ENCODE measurements around the gene TUFT1. TPM values are rescaled to one million over a fixed set of nuclear protein-coding genes. Genes with fewer than 3 reads are reported as not detected.

TUFT1 gene, protein sequence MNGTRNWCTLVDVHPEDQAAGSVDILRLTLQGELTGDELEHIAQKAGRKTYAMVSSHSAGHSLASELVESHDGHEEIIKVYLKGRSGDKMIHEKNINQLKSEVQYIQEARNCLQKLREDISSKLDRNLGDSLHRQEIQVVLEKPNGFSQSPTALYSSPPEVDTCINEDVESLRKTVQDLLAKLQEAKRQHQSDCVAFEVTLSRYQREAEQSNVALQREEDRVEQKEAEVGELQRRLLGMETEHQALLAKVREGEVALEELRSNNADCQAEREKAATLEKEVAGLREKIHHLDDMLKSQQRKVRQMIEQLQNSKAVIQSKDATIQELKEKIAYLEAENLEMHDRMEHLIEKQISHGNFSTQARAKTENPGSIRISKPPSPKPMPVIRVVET
- total RNA-seq (2022; extraction: Qiagen RNA extraction; ENCODE audit: low read depth): 13.2 to 16.6 TPM (median 15.2 TPM) in 5 replicates

DNA sequence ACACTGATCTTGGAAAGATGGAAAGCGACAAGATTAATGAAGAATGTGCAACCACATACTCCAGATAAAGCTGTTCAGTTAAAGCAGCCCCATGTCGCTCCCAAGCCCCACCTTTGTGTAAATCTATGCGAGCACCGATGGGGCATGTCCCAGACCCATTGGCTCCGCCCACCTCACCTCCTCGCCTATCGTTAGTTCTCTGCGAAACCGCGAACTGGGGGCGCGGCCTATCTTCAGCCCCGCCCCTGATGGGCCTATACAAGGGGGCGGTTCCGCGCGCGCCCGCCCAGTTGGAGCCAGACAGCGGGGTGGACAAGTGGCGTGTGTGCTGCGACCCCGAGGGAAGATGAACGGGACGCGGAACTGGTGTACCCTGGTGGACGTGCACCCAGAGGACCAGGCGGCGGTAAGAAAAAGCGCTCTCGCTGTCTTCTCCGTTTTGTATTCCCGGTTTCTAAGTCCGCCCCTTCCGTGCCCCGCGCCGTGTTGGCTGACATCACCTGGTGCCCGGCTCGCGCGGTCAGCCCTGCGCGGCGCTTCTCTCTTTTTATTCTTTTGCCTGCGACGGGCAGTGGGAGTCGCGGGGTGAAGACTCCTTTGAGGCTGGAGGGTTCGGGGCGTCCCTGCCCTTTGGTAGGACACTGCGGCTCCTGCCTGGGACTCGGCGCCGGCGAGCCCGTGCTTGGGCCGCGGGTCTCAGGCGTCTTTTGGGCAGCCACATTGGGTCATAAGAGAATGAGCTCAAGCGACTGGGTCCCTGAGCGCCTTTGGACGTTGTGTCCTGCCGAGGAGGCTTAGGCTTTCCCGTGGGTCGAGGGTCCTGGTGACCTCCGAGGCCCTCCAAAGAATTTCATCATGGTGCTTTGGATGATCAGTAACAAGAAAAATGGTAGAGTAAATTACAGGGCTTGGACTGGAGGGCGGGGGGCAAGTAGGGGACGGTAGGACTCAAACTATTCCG lies at the start of gene TUFT1:
Gene TUFT1 (plus strand): TSS at position 289 of the 961 bp plus-strand sequence. CDS start 58 bp downstream, at position 347.

DNA sequence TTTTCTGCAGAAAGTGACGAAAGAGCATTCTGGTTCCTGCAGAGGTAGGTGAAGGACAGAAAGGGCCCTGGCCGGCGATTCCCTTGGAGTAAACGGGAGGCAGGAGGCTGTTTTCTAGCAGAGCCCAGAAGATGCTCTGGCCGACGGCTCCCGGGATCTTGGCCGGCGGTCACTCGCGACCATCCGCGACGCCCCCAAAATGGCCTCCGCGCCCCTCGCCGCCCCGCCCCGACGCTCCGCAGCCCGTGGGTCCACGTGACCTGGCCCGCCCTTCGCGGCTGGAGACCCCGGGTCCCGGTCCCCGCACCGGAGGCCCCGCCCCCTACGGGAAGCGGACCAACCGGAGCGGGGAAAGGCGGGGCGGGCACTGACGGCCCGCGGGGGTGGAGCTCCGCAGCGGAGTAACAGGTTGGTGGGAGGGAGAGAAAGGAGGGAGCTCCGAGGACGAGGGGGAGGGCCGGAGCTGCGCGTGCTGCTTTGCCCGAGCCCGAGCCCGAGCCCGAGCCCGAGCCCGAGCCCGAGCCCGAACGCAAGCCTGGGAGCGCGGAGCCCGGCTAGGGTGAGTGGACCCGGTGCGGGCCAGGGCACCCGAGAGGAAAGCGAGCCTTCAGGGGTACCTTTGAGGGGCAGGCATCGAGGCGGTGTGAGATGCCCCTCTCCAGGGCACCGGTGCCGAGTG lies 29.0 kb upstream of the TUFT1 start, which contains the start of gene CGN:
Gene CGN (plus strand): TSS at position 431 of the 679 bp plus-strand sequence. CDS start 7,133 bp downstream, outside the sequence.

DNA sequence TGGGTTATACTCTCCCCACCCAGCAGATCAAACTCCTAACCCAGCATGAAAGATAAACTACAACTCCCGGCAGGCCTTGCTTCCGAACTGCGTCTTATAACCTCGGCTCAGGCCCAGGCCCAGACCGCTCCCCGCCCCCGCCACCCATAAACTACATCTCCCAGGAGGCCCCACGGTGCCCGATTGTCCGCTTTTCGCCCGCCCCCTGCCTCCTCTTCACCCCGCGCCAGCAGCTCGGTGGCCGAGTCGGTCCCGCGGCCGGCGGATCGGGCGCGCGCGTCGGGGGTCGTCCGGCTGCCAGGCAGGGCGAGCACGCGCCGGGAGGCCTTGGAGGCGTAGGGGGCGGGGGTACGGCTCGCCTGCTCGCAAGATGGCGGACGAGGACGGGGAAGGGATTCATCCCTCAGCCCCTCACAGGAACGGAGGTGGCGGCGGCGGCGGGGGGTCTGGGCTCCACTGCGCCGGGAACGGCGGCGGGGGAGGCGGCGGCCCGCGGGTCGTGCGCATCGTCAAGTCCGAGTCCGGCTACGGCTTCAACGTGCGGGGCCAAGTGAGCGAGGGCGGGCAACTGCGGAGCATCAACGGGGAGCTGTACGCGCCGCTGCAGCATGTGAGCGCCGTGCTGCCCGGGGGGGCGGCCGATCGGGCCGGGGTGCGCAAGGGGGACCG lies 71.9 kb downstream of the TUFT1 start, which contains the start of gene SNX27:
Gene SNX27 (plus strand): TSS at position 219 of the 669 bp plus-strand sequence. CDS start 152 bp downstream, at position 371.

Other genes starting within 250 kb of the TUFT1 start
- 23.9 to 30.9 TPM (median 29.1 TPM) in 5 replicates for gene PI4KB, start 212.9 kb upstream of the TUFT1 start, total RNA-seq (2022; extraction: Qiagen RNA extraction; ENCODE audit: low read depth)
- gene RFX5, start 193.1 kb upstream of the TUFT1 start, total RNA-seq (2022; extraction: Qiagen RNA extraction; ENCODE audit: low read depth): 27.3 to 30.3 TPM (median 28.2 TPM) in 5 replicates
- 5.0 to 7.4 TPM (median 5.6 TPM) in 5 replicates for gene SELENBP1, start 167.6 kb upstream of the TUFT1 start, total RNA-seq (2022; extraction: Qiagen RNA extraction; ENCODE audit: low read depth)
- 338 to 445 TPM (median 430 TPM) in 5 replicates for gene PSMB4, start 140.7 kb upstream of the TUFT1 start, total RNA-seq (2022; extraction: Qiagen RNA extraction; ENCODE audit: low read depth)
- gene POGZ, start 80.8 kb upstream of the TUFT1 start, total RNA-seq (2022; extraction: Qiagen RNA extraction; ENCODE audit: low read depth): 20.2 to 22.0 TPM (median 21.4 TPM) in 5 replicates
- gene CGN, start 28.9 kb upstream of the TUFT1 start, total RNA-seq (2022; extraction: Qiagen RNA extraction; ENCODE audit: low read depth): 1.1 to 1.9 TPM (median 1.4 TPM) in 5 replicates
- 6.9 to 10.9 TPM (median 8.1 TPM) in 5 replicates for gene SNX27, start 71.7 kb downstream of the TUFT1 start, total RNA-seq (2022; extraction: Qiagen RNA extraction; ENCODE audit: low read depth)
- gene CELF3, start 176.5 kb downstream of the TUFT1 start, total RNA-seq (2022; extraction: Qiagen RNA extraction; ENCODE audit: low read depth): 0.08 TPM in 1 of 5 replicates, not detected in the others
- 0.43 TPM in 1 of 5 replicates, not detected in the others for gene RIIAD1, start 181.2 kb downstream of the TUFT1 start, total RNA-seq (2022; extraction: Qiagen RNA extraction; ENCODE audit: low read depth)
- gene MRPL9, start 223.2 kb downstream of the TUFT1 start, total RNA-seq (2022; extraction: Qiagen RNA extraction; ENCODE audit: low read depth): 70.2 to 91.4 TPM (median 83.9 TPM) in 5 replicates